Keratinocyte (primary cell): ENCODE data around the gene COL9A2. TPM values are rescaled to one million over a fixed set of nuclear protein-coding genes. Genes with fewer than 3 reads are reported as not detected.

Source experiments
- DNase-seq: peaks from one replicate; pipeline ENCODE4 v3.0.0-alpha.2; 2011; ENCODE audit warnings: low read depth, missing footprints, low spot score
- FAIRE-seq: peaks from 2 replicates; lab custom pipeline; 2011; peaks lifted over from hg19 to GRCh38; lab: Jason Lieb, UNC
- H2AFZ ChIP-seq: 2 replicates; pipeline ENCODE4 v1.6.0; 2012; ENCODE audit warnings: low read length, control low read depth, inconsistent platforms; ENCODE audit not compliant: control insufficient read depth
- H3K27ac ChIP-seq: 2 replicates; pipeline ENCODE4 v1.5.1; 2011; ENCODE audit warnings: low read length; ENCODE audit not compliant: control insufficient read depth, insufficient read depth
- H3K27me3 ChIP-seq: 3 replicates; pipeline ENCODE4 v1.6.0; 2011; ENCODE audit warnings: low read length; ENCODE audit not compliant: control insufficient read depth, insufficient read depth; ENCODE audit errors: extremely low read depth
- H3K36me3 ChIP-seq, 2 experiments: 2 replicates in 1 of 2; 3 replicates in 1 of 2; pipeline ENCODE4 v1.5.1; 2011; ENCODE audit warnings: low read length in 2 of 2, mild to moderate bottlenecking in 1 of 2; ENCODE audit not compliant: control insufficient read depth in 2 of 2, insufficient read depth in 2 of 2; ENCODE audit errors: extremely low read depth in 1 of 2
- H3K4me1 ChIP-seq: 3 replicates; pipeline ENCODE4 v1.5.1; 2011; ENCODE audit warnings: low read length; ENCODE audit not compliant: control insufficient read depth, insufficient read depth; ENCODE audit errors: extremely low read depth
- H3K4me2 ChIP-seq: 3 replicates; pipeline ENCODE4 v1.6.0; 2011; ENCODE audit warnings: low read depth, low read length; ENCODE audit not compliant: control insufficient read depth, insufficient read depth; ENCODE audit errors: extremely low read depth
- H3K4me3 ChIP-seq, 3 experiments: fragments of 200-600 bp in 1 of 3; sonication (generic) in 1 of 3; 2 replicates in 2 of 3; 3 replicates in 1 of 3; pipeline ENCODE4 v1.5.1; 2011 to 2016; ENCODE audit warnings: low read length in 3 of 3, mild to moderate bottlenecking in 3 of 3, control low read depth in 2 of 3, inconsistent platforms in 1 of 3, low read depth in 1 of 3, mixed read lengths in 1 of 3, mixed run types in 1 of 3, moderate library complexity in 1 of 3; ENCODE audit not compliant: control insufficient read depth in 2 of 3, insufficient read depth in 2 of 3; ENCODE audit errors: extremely low read depth in 1 of 3
- H3K79me2 ChIP-seq: 2 replicates; pipeline ENCODE4 v1.6.0; 2012; ENCODE audit warnings: low read length; ENCODE audit not compliant: control insufficient read depth, insufficient read depth
- H3K9ac ChIP-seq: 3 replicates; pipeline ENCODE4 v1.6.0; 2011; ENCODE audit warnings: low read length; ENCODE audit not compliant: control insufficient read depth, insufficient read depth; ENCODE audit errors: extremely low read depth
- H3K9me1 ChIP-seq: 3 replicates; pipeline ENCODE4 v1.6.0; 2011; ENCODE audit warnings: low read length; ENCODE audit not compliant: control insufficient read depth, insufficient read depth; ENCODE audit errors: extremely low read depth
- H3K9me3 ChIP-seq: 2 replicates; pipeline ENCODE4 v1.5.1; 2012; ENCODE audit warnings: low read depth, low read length; ENCODE audit not compliant: control insufficient read depth
- H4K20me1 ChIP-seq: 3 replicates; pipeline ENCODE4 v1.6.0; 2011; ENCODE audit warnings: low read length; ENCODE audit not compliant: control insufficient read depth, insufficient read depth; ENCODE audit errors: extremely low read depth
- CTCF ChIP-seq, 3 experiments: IDR thresholded peaks in 1 of 3; conservative IDR thresholded peaks in 1 of 3; optimal IDR thresholded peaks in 1 of 3; 2 replicates in 2 of 3; 3 replicates in 1 of 3; pipeline versions ENCODE3 to v1.5.1; 2011; ENCODE audit warnings: low read length in 3 of 3, mild to moderate bottlenecking in 3 of 3, moderate library complexity in 2 of 3, control low read depth in 1 of 3, inconsistent platforms in 1 of 3; ENCODE audit not compliant: insufficient read depth in 2 of 3; ENCODE audit errors: extremely low read depth in 1 of 3
- EZH2 ChIP-seq: IDR thresholded peaks from one replicate; pipeline ENCODE4 v1.6.1; 2012; ENCODE audit warnings: inconsistent platforms, mild to moderate bottlenecking, low read length, moderate library complexity
- dilution Hi-C: fragments of 300-500 bp; cut with MboI; formaldehyde crosslinking; loops from one replicate; pipeline ENCODE4 v1.7.0; 2020; ENCODE audit warnings: low sequenced_read_pairs; ENCODE audit not compliant: extremely low pct_ligation_motif_present
- polyA plus RNA-seq, 5 experiments: library from polyadenylated mRNA; depleted of rRNA in 3 of 5; stranded (reverse) in 3 of 5; stranded (forward) in 1 of 5; unstranded in 1 of 5; fragments of >200 nt; gene quantifications; 1 replicate in 1 of 5; 2 replicates in 3 of 5; 3 replicates in 1 of 5; pipeline versions ENCODE4 v1.2.1 to v1.2.3, GENCODE V29; 2011 to 2012; ENCODE audit warnings: missing spikeins in 2 of 5, low read depth in 1 of 5, low replicate concordance in 1 of 5

The COL9A2 gene
- polyA plus RNA-seq, 1 donor (not counting 4 experiments of a cell fraction or from before 2014, with no cell fraction given), result 1.6 TPM

DNA sequence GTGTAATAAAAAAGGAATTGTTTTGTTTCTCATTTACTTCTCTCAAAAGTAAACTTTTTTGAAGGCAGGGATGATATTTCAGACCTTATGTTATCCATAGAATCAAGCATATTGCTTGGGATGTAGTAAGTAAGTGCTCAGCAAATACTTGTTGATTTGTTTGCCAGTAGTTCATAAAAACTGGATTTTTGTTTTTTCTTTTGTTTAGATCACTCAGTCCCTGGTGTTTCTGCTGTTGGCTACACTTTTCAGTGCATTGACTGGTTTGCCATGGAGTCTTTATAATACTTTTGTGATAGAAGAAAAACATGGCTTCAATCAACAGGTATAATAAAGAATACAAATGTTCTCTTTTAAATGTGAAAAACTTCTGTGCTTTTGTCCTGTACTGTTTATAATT lies 48.9 kb downstream of the COL9A2 start:
- no peaks in the 10 kb centered on the region for H3K9me1 ChIP-seq
- peak overlapping the region; percentile 46 for H3K9ac ChIP-seq
- H3K9me3 ChIP-seq, result no peaks in the 10 kb centered on the region
- no peak for DNase-seq
- no peaks in the 10 kb centered on the region for H3K27me3 ChIP-seq
- TF ChIP-seq CTCF (optimal IDR thresholded peaks at IDR 0.05 in 1 of 3, IDR thresholded peaks at IDR 0.05 in 1 of 3, conservative IDR thresholded peaks at IDR 0.05 in 1 of 3; ENCODE audit: extremely low read depth in 1 of 3, insufficient read depth in 2 of 3, low read length in 3 of 3) (no peak), EZH2 (no peak)
- dilution Hi-C loops, result no loop called here
- H3K79me2 ChIP-seq, result peaks cover 18% of the 10 kb centered on the region
- no peak overlapping the region for H3K4me3 ChIP-seq
- no peak overlapping the region for H2AFZ ChIP-seq
- no peak overlapping the region for H3K4me2 ChIP-seq
- H3K27ac ChIP-seq, result peak overlapping the region; percentile 76
- FAIRE-seq, result no peak
- no peaks in the 10 kb centered on the region for H4K20me1 ChIP-seq
- peaks cover 31% of the 10 kb centered on the region for H3K4me1 ChIP-seq
- H3K36me3 ChIP-seq, result peaks cover 6 to 25% of the 10 kb centered on the region in 2 experiments

DNA sequence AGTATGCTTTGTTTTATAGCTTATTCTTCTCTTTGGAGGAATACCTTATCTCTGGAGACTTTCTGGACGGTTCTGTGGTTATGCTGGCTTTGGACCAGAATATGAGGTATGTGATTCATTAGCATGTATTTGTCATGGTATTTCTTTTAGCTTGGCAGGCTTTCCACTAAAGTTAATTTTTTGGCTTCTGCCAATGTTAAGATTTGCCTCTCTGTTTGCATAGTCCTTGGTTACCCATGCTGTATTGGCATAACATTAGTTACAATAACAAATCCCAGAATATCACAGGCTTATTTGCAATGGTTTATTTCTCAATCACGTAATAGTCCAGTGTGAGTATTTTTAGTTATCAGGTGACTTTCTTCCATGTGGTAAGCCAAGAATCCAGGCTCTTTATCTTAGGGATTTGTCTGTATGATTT lies 49.3 kb downstream of the COL9A2 start:
- FAIRE-seq, result peak; percentile 81
- dilution Hi-C loops, result no loop called here
- peak overlapping the region; percentile 29 for H3K9ac ChIP-seq

More for the DNA sequence above, 49.3 kb downstream of the COL9A2 start:
- no peak for TF ChIP-seq EZH2
- TF ChIP-seq CTCF (optimal IDR thresholded peaks at IDR 0.05 in 1 of 3, IDR thresholded peaks at IDR 0.05 in 1 of 3, conservative IDR thresholded peaks at IDR 0.05 in 1 of 3; ENCODE audit: extremely low read depth in 1 of 3, insufficient read depth in 2 of 3, low read length in 3 of 3), result no peak
- Histone ChIP-seq H4K20me1 (no peaks in the 10 kb centered on the region), H3K36me3 (peaks cover 8 to 28% of the 10 kb centered on the region in 2 experiments), H2AFZ (no peak overlapping the region), H3K4me1 (peaks cover 31% of the 10 kb centered on the region), H3K27me3 (no peaks in the 10 kb centered on the region), H3K79me2 (peaks cover 23% of the 10 kb centered on the region), H3K4me2 (peak overlapping the region; percentile 51), H3K27ac (peak overlapping the region; percentile 76), H3K9me3 (no peaks in the 10 kb centered on the region), H3K4me3 (no peak overlapping the region), H3K9me1 (no peaks in the 10 kb centered on the region)
- no peak for DNase-seq
